BLaER1 (cell line): ENCODE data around the gene SCUBE2.
"Not testable (repeated sequence)": the region's sequence is repeated elsewhere in the genome, so short reads cannot be mapped to it uniquely, and the experiment has no call there.

Experiments
- H3K27ac ChIP-seq: shearing (Covaris generic); formaldehyde crosslinking; 2 replicates; pipeline ENCODE4 v1.8.1; 2022
- H3K27me3 ChIP-seq: shearing (Covaris generic); formaldehyde crosslinking; 2 replicates; pipeline ENCODE4 v1.8.1; 2022
- H3K36me3 ChIP-seq: shearing (Covaris generic); formaldehyde crosslinking; 2 replicates; pipeline ENCODE4 v1.8.1; 2022
- H3K4me1 ChIP-seq: shearing (Covaris generic); formaldehyde crosslinking; 2 replicates; pipeline ENCODE4 v1.8.1; 2022
- H3K4me2 ChIP-seq: shearing (Covaris generic); formaldehyde crosslinking; 2 replicates; pipeline ENCODE4 v1.8.1; 2022
- H3K4me3 ChIP-seq: shearing (Covaris generic); formaldehyde crosslinking; 2 replicates; pipeline ENCODE4 v1.8.1; 2022
- H3K9ac ChIP-seq: shearing (Covaris generic); formaldehyde crosslinking; 2 replicates; pipeline ENCODE4 v1.8.1; 2022
- H3K9me3 ChIP-seq: shearing (Covaris generic); formaldehyde crosslinking; 2 replicates; pipeline ENCODE4 v1.8.1; 2022
- H4K20me1 ChIP-seq: shearing (Covaris generic); formaldehyde crosslinking; 2 replicates; pipeline ENCODE4 v1.8.1; 2022
- Cebpa-rat ChIP-seq: shearing (Covaris generic); IDR thresholded peaks from 2 replicates; pipeline ENCODE4 v1.8.1; 2022

Gene SCUBE2

GRCh38 chr11:9109858-9110731, 18.7 kb upstream of the SCUBE2 start:
- H3K4me2 ChIP-seq, result no peak overlapping the region
- H3K27me3 ChIP-seq, result no peaks in the 10 kb centered on the region
- no peaks in the 10 kb centered on the region for H3K36me3 ChIP-seq
- peaks cover 36% of the 10 kb centered on the region for H3K9me3 ChIP-seq
- no peak overlapping the region for H3K27ac ChIP-seq
- no peaks in the 10 kb centered on the region for H3K4me1 ChIP-seq
- no peak overlapping the region for H3K9ac ChIP-seq
- no peak for TF ChIP-seq Cebpa-rat
- H4K20me1 ChIP-seq, result no peaks in the 10 kb centered on the region
- H3K4me3 ChIP-seq, result no peak overlapping the region

GRCh38 chr11:9104580-9104979, 13.2 kb upstream of the SCUBE2 start:
- Histone ChIP-seq H3K27ac (no peak overlapping the region), H3K4me1 (no peaks in the 10 kb centered on the region), H3K27me3 (no peaks in the 10 kb centered on the region), H3K9ac (no peak overlapping the region), H3K9me3 (no peaks in the 10 kb centered on the region), H3K4me2 (no peak overlapping the region), H3K36me3 (no peaks in the 10 kb centered on the region), H4K20me1 (no peaks in the 10 kb centered on the region), H3K4me3 (no peak overlapping the region)
- TF ChIP-seq Cebpa-rat, result no peak

GRCh38 chr11:9103542-9104276, 12.3 kb upstream of the SCUBE2 start:
- H3K27me3 ChIP-seq, result no peaks in the 10 kb centered on the region
- H3K4me2 ChIP-seq, result no peak overlapping the region
- H3K9ac ChIP-seq, result no peak overlapping the region
- H3K4me1 ChIP-seq, result no peaks in the 10 kb centered on the region
- no peaks in the 10 kb centered on the region for H3K36me3 ChIP-seq
- TF ChIP-seq Cebpa-rat, result no peak
- no peaks in the 10 kb centered on the region for H4K20me1 ChIP-seq
- H3K27ac ChIP-seq, result no peak overlapping the region
- H3K4me3 ChIP-seq, result no peak overlapping the region
- no peaks in the 10 kb centered on the region for H3K9me3 ChIP-seq

- Histone ChIP-seq H3K27me3 (0 out of 2 replicates have a peak, but pooled peaks cover under 1% of the 10 kb centered on the region), H3K36me3 (no peaks in the 10 kb centered on the region), H3K4me3 (no peak overlapping the region), H3K27ac (no peak overlapping the region), H3K4me2 (no peak overlapping the region), H3K4me1 (no peaks in the 10 kb centered on the region), H3K9ac (no peak overlapping the region), H4K20me1 (no peaks in the 10 kb centered on the region), H3K9me3 (no peaks in the 10 kb centered on the region)
- no peak for TF ChIP-seq Cebpa-rat
Observed at GRCh38 chr11:9099617-9100016, 8.2 kb upstream of the SCUBE2 start.

- H3K9me3 ChIP-seq, H3K9ac ChIP-seq, H3K4me1 ChIP-seq, H3K4me2 ChIP-seq, H3K27ac ChIP-seq, H3K36me3 ChIP-seq, H4K20me1 ChIP-seq, H3K4me3 ChIP-seq: not testable (repeated sequence)
- peaks cover 11% of the 10 kb centered on the region for H3K27me3 ChIP-seq
Observed at GRCh38 chr11:9098455-9098854, 7.1 kb upstream of the SCUBE2 start.

GRCh38 chr11:9097186-9097943, 6.0 kb upstream of the SCUBE2 start:
- H3K36me3 ChIP-seq, H3K9ac ChIP-seq, H3K4me2 ChIP-seq, H3K9me3 ChIP-seq, H3K27ac ChIP-seq, H4K20me1 ChIP-seq, H3K4me3 ChIP-seq, H3K4me1 ChIP-seq: not testable (repeated sequence)
- peaks cover 22% of the 10 kb centered on the region for H3K27me3 ChIP-seq

GRCh38 chr11:9096427-9096826, 5.0 kb upstream of the SCUBE2 start:
- no peak overlapping the region for H3K4me3 ChIP-seq
- peaks cover 31% of the 10 kb centered on the region for H3K27me3 ChIP-seq
- no peaks in the 10 kb centered on the region for H3K4me1 ChIP-seq
- H3K36me3 ChIP-seq, result no peaks in the 10 kb centered on the region
- TF ChIP-seq Cebpa-rat, result no peak
- no peaks in the 10 kb centered on the region for H3K9me3 ChIP-seq
- H4K20me1 ChIP-seq, result peaks cover 7% of the 10 kb centered on the region; the same call in 1 of the 2 replicates
- no peak overlapping the region for H3K9ac ChIP-seq
- H3K27ac ChIP-seq, result no peak overlapping the region
- no peak overlapping the region for H3K4me2 ChIP-seq

- no peak overlapping the region for H3K4me3 ChIP-seq
- no peaks in the 10 kb centered on the region for H3K9me3 ChIP-seq
- H3K36me3 ChIP-seq, result no peaks in the 10 kb centered on the region
- H3K9ac ChIP-seq, result no peak overlapping the region
- H3K4me1 ChIP-seq, result peaks cover 5% of the 10 kb centered on the region; the same call in 1 of the 2 replicates
- H3K4me2 ChIP-seq, result no peak overlapping the region
- peaks cover 41% of the 10 kb centered on the region for H3K27me3 ChIP-seq
- H3K27ac ChIP-seq, result no peak overlapping the region
- no peak for TF ChIP-seq Cebpa-rat
- peaks cover 16% of the 10 kb centered on the region; the same call in 1 of the 2 replicates for H4K20me1 ChIP-seq
Observed at GRCh38 chr11:9095421-9095820, 4.0 kb upstream of the SCUBE2 start.

- H3K9ac ChIP-seq, result no peak overlapping the region
- H3K9me3 ChIP-seq, result no peaks in the 10 kb centered on the region
- peaks cover 5% of the 10 kb centered on the region; the same call in 1 of the 2 replicates for H3K4me1 ChIP-seq
- peaks cover 21% of the 10 kb centered on the region; the same call in 1 of the 2 replicates for H4K20me1 ChIP-seq
- H3K4me3 ChIP-seq, result no peak overlapping the region
- no peak overlapping the region for H3K27ac ChIP-seq
- H3K36me3 ChIP-seq, result no peaks in the 10 kb centered on the region
- no peak for TF ChIP-seq Cebpa-rat
- peaks cover 51% of the 10 kb centered on the region for H3K27me3 ChIP-seq
- no peak overlapping the region for H3K4me2 ChIP-seq
Observed at GRCh38 chr11:9094420-9094819, 3.0 kb upstream of the SCUBE2 start.
